K562 (cell line): ENCODE data around the gene SNRPB.

Experiments
- EZH2 ChIP-seq: IDR thresholded peaks from 2 replicates; pipeline ENCODE4 v1.6.1; 2012; ENCODE audit warnings: low read depth, mild to moderate bottlenecking, inconsistent platforms, low read length, borderline replicate concordance
- JUND ChIP-seq, 2 experiments: IDR thresholded peaks; 2 replicates in 1 of 2; 3 replicates in 1 of 2; pipeline ENCODE4 v1.6.1; 2011; ENCODE audit warnings: borderline replicate concordance in 2 of 2, low read depth in 2 of 2, low read length in 2 of 2, improper control_type of control experiment in 1 of 2, missing biosample characterization in 1 of 2, missing genetic modification characterization in 1 of 2, missing genetic modification reagents in 1 of 2
- NR2C1 ChIP-seq, 2 experiments: fragments of 450-650 bp; IDR thresholded peaks; 2 replicates each; pipeline ENCODE4 v1.6.1; 2017; ENCODE audit warnings: mild to moderate bottlenecking in 2 of 2, antibody characterized with exemption in 1 of 2, inconsistent platforms in 1 of 2, missing compliant biosample characterization in 1 of 2, missing genetic modification characterization in 1 of 2
- TAF7 ChIP-seq: fragments of 450-650 bp; IDR thresholded peaks from 2 replicates; pipeline ENCODE4 v1.6.1; 2016; ENCODE audit warnings: missing genetic modification characterization, missing compliant biosample characterization
- TF ChIP-seq, protein P1 (sequence below), 3 experiments: IDR thresholded peaks in 2 of 3; conservative IDR thresholded peaks in 1 of 3; 2 replicates each; pipeline ENCODE4 v1.5.1; 2011 to 2012; ENCODE audit warnings: low read length in 3 of 3, mild to moderate bottlenecking in 3 of 3, control low read depth in 2 of 3, improper control_type of control experiment in 1 of 3, inconsistent platforms in 1 of 3, low read depth in 1 of 3, mixed read lengths in 1 of 3, moderate library complexity in 1 of 3; ENCODE audit not compliant: insufficient read depth in 2 of 3

DNA sequence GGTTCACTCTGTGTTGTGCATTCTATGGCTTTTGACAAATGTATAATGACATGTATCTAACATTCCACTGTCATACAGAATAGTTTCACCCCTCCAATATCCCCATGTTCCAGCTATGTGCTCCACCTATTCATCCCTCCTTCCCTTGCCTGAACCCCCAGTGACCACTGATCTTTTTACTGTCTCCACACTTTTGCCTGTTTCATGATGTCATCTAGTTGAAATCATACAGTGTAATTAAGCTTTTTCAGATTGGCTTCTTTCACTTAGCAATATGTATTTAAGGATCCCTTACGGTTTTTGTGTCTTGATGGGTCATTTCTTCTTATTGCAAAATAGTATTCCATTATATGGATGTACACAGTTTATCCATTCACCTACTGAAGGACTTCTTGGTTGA lies 50.1 kb downstream of the SNRPB start:
- TF ChIP-seq, protein P1, sequence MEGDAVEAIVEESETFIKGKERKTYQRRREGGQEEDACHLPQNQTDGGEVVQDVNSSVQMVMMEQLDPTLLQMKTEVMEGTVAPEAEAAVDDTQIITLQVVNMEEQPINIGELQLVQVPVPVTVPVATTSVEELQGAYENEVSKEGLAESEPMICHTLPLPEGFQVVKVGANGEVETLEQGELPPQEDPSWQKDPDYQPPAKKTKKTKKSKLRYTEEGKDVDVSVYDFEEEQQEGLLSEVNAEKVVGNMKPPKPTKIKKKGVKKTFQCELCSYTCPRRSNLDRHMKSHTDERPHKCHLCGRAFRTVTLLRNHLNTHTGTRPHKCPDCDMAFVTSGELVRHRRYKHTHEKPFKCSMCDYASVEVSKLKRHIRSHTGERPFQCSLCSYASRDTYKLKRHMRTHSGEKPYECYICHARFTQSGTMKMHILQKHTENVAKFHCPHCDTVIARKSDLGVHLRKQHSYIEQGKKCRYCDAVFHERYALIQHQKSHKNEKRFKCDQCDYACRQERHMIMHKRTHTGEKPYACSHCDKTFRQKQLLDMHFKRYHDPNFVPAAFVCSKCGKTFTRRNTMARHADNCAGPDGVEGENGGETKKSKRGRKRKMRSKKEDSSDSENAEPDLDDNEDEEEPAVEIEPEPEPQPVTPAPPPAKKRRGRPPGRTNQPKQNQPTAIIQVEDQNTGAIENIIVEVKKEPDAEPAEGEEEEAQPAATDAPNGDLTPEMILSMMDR (IDR thresholded peaks at IDR 0.05 in 2 of 3, conservative IDR thresholded peaks at IDR 0.05 in 1 of 3; ENCODE audit: insufficient read depth in 2 of 3, low read depth in 1 of 3, low read length in 3 of 3): no peak
- TF ChIP-seq NR2C1 (IDR thresholded peaks at IDR 0.05) (no peak), NR2C1 (tag; IDR thresholded peaks at IDR 0.05) (no peak), EZH2 (no peak), JUND (IDR thresholded peaks at IDR 0.05; ENCODE audit: borderline replicate concordance, low read depth, low read length) (no peak), JUND (tag; IDR thresholded peaks at IDR 0.05; ENCODE audit: borderline replicate concordance, low read depth, low read length) (no peak), TAF7 (tag) (no peak)
